Measurements from ENCODE around the gene AKAP17A.

DNA sequence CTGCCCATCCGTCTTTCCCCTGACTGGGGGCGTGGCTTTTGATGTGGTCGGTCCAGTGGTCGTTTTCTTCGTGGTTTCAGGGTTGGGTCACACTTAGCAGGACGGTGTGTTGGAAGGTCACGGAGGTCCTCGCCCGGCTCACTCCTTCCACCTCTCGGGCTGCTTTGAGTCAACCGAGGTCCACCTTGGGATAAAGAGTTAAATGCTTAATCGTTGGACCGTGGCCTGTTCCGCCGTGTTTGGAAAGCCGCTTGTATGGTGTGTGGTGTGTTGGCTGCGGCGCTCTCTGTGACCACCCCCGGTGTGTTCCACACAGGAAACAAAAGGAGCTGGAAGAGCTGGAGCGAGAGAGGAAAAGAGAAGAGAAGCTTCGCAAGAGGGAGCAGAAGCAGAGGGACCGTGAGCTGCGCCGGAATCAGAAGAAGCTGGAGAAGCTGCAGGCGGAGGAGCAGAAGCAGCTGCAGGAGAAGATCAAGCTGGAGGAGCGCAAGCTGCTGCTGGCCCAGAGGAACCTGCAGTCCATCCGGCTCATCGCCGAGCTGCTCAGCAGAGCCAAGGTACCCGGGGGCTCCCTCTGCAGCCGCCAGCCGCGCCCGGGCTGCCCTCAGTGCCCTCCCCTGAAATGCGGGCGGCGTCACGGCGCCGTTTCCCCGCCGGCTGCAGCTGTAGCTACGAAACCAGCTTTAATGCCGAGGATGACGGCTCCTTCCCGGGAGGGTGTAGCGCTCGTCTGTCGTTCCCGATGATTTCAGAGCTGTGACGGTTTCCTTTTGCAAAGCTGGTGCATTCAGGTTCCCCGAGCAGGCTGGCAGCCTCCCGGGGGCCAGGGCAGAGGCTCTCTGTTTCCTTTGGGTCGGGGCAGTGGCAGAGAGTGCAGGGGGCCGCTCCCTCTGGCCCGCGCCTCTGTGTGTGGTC is 7.7 kb downstream of the AKAP17A start:
- TF ChIP-seq POLR2AphosphoS5 (IDR thresholded peaks at IDR 0.05; ENCODE audit: insufficient read depth in 1 of 2, low read depth in 1 of 2) (no peak), CTCF (IDR thresholded peaks at IDR 0.05) (no peak), POLR2A (IDR thresholded peaks at IDR 0.05) (no peak)

Measured in vagina (tissue), 2 donors.